Esophagus squamous epithelium (tissue), 4 donors: Measurements from ENCODE around the gene KRTAP9-3.
"Not testable (repeated sequence)": the region's sequence is repeated elsewhere in the genome, so short reads cannot be mapped to it uniquely, and the experiment has no call there.

Source experiments
- CTCF ChIP-seq, 6 experiments: fragments of 450-650 bp in 4 of 6; fragments of 200-600 bp in 2 of 6; sonication (generic) in 2 of 6; IDR thresholded peaks; one replicate each; pipeline ENCODE4 v1.5.1; 2016 to 2019; ENCODE audit warnings: antibody characterized with exemption in 6 of 6, mild to moderate bottlenecking in 4 of 6, moderate library complexity in 4 of 6
- POLR2A ChIP-seq, 4 donors: fragments of 450-650 bp; IDR thresholded peaks; one replicate each; pipeline ENCODE4 v1.6.1; 2017; ENCODE audit warnings: antibody characterized with exemption in 4 of 4, mild to moderate bottlenecking in 4 of 4, moderate library complexity in 3 of 4

- TF ChIP-seq CTCF, POLR2A (IDR thresholded peaks at IDR 0.05): not testable (repeated sequence)
These were observed 39.1 kb downstream of the KRTAP9-3 start for GRCh38 chr17:41271323-41271722.
